H1 (cell line): Measurements from ENCODE around the gene PCDHGA1. TPM values are rescaled to one million over a fixed set of nuclear protein-coding genes. Genes with fewer than 3 reads are reported as not detected.

Source experiments
- CTCF ChIA-PET: fragments of 300-600 bp; sonication (Branson Sonifier 250); formaldehyde crosslinking; loops from one replicate; lab custom pipeline; 2021; ENCODE audit not compliant: partially characterized antibody; lab: Charles Lee
- POLR2A ChIA-PET: fragments of 300-600 bp; sonication (Branson Sonifier 250); formaldehyde crosslinking; loops from one replicate; lab custom pipeline; 2021; ENCODE audit warnings: inconsistent platforms; ENCODE audit not compliant: partially characterized antibody; lab: Charles Lee
- DNase-seq, 2 experiments: peaks; one replicate each; pipeline versions ENCODE4 v3.0.0 to v3.0.0-alpha.2; 2010 to 2022; ENCODE audit warnings: low spot score in 2 of 2, low read depth in 1 of 2, mixed read lengths in 1 of 2
- FAIRE-seq: peaks from 2 replicates; lab custom pipeline; 2011; peaks lifted over from hg19 to GRCh38; lab: Jason Lieb, UNC
- H2AFZ ChIP-seq: 2 replicates; pipeline ENCODE4 v1.8.1; 2012; ENCODE audit warnings: low read length, inconsistent platforms
- H2AK5ac ChIP-seq: 2 replicates; pipeline ENCODE4 v1.6.1; 2013; ENCODE audit warnings: low read depth, low read length
- H2BK120ac ChIP-seq: replicated peaks from 2 replicates; pipeline ENCODE3; 2013; ENCODE audit warnings: low read depth, low read length, inconsistent platforms
- H2BK12ac ChIP-seq: 2 replicates; pipeline ENCODE4 v1.6.1; 2013; ENCODE audit warnings: low read depth, low read length
- H2BK15ac ChIP-seq: 2 replicates; pipeline ENCODE4 v1.6.1; 2013; ENCODE audit warnings: low read length
- H2BK20ac ChIP-seq: 2 replicates; pipeline ENCODE4 v1.6.1; 2013; ENCODE audit warnings: low read length
- H2BK5ac ChIP-seq: 2 replicates; pipeline ENCODE4 v1.6.1; 2013; ENCODE audit warnings: low read depth, low read length
- H3K14ac ChIP-seq: 2 replicates; pipeline ENCODE4 v1.6.1; 2013; ENCODE audit warnings: inconsistent platforms; ENCODE audit not compliant: insufficient read length
- H3K18ac ChIP-seq: 2 replicates; pipeline ENCODE4 v1.6.1; 2013; ENCODE audit warnings: low read length; ENCODE audit errors: extremely low read depth
- H3K23ac ChIP-seq: 2 replicates; pipeline ENCODE4 v1.6.1; 2013; ENCODE audit warnings: inconsistent platforms; ENCODE audit not compliant: insufficient read length
- H3K23me2 ChIP-seq: 2 replicates; pipeline ENCODE4 v1.6.1; 2013; ENCODE audit warnings: low read depth, low read length
- H3K27ac ChIP-seq: 2 replicates; pipeline ENCODE4 v1.6.1; 2011; ENCODE audit warnings: low read depth, low read length, inconsistent platforms
- H3K27me3 ChIP-seq, 4 experiments: replicated peaks in 1 of 4; 1 replicate in 1 of 4; 2 replicates in 3 of 4; pipeline versions ENCODE4 v1.6.1 to v1.8.1; 2011 to 2013; ENCODE audit warnings: low read length in 3 of 4, mild to moderate bottlenecking in 3 of 4, inconsistent platforms in 2 of 4, mixed read lengths in 2 of 4, moderate library complexity in 1 of 4; ENCODE audit not compliant: control insufficient read depth in 3 of 4, insufficient read depth in 3 of 4; ENCODE audit errors: extremely low read depth in 1 of 4
- H3K36me3 ChIP-seq, 4 experiments: 2 replicates each; pipeline versions ENCODE4 v1.6.1 to v1.8.1; 2011 to 2013; ENCODE audit warnings: mild to moderate bottlenecking in 4 of 4, low read length in 3 of 4, moderate library complexity in 2 of 4, control low read depth in 1 of 4, inconsistent platforms in 1 of 4; ENCODE audit not compliant: insufficient read depth in 4 of 4, control insufficient read depth in 2 of 4
- H3K4ac ChIP-seq: replicated peaks from 2 replicates; pipeline ENCODE3; 2013; ENCODE audit warnings: low read length, low read depth, mixed read lengths, inconsistent platforms; ENCODE audit not compliant: insufficient read length
- H3K4me1 ChIP-seq, 4 experiments: replicated peaks in 1 of 4; 1 replicate in 1 of 4; 2 replicates in 3 of 4; pipeline versions ENCODE4 v1.6.1 to v1.8.1; 2011 to 2013; ENCODE audit warnings: low read length in 3 of 4, inconsistent platforms in 2 of 4, mixed read lengths in 1 of 4; ENCODE audit not compliant: insufficient read depth in 4 of 4, control insufficient read depth in 3 of 4
- H3K4me2 ChIP-seq, 2 experiments: 2 replicates each; pipeline versions ENCODE4 v1.6.1 to v1.8.1; 2011 to 2013; ENCODE audit warnings: low read depth in 2 of 2, low read length in 2 of 2, control low read depth in 1 of 2, inconsistent platforms in 1 of 2, mild to moderate bottlenecking in 1 of 2; ENCODE audit not compliant: insufficient read depth in 1 of 2
- H3K4me3 ChIP-seq, 4 experiments: fragments of 200-600, 300-600 bp in 1 of 4; sonication (generic), shearing (Covaris generic), sonication (Bioruptor Twin) in 1 of 4; 2 replicates each; pipeline versions ENCODE4 v1.5.1 to v1.8.1; 2011 to 2016; ENCODE audit warnings: low read length in 4 of 4, low read depth in 3 of 4, control low read depth in 2 of 4, inconsistent platforms in 2 of 4, mild to moderate bottlenecking in 2 of 4, mixed read lengths in 1 of 4, moderate library complexity in 1 of 4; ENCODE audit not compliant: insufficient read depth in 2 of 4; ENCODE audit errors: extremely low read depth in 1 of 4
- H3K56ac ChIP-seq: replicated peaks from 2 replicates; pipeline ENCODE3; 2013; ENCODE audit warnings: low read depth, mild to moderate bottlenecking, mixed read lengths, low read length, inconsistent platforms; ENCODE audit not compliant: insufficient read length
- H3K79me1 ChIP-seq: 2 replicates; pipeline ENCODE4 v1.6.1; 2013; ENCODE audit warnings: low read depth, low read length, control low read depth
- H3K79me2 ChIP-seq, 2 experiments: 2 replicates each; pipeline versions ENCODE4 v1.6.1 to v1.8.1; 2012 to 2013; ENCODE audit warnings: low read length in 2 of 2, mild to moderate bottlenecking in 2 of 2, inconsistent platforms in 1 of 2; ENCODE audit not compliant: insufficient read depth in 2 of 2, control insufficient read depth in 1 of 2
- H3K9ac ChIP-seq, 4 experiments: replicated peaks in 1 of 4; 1 replicate in 1 of 4; 2 replicates in 3 of 4; pipeline versions ENCODE4 v1.6.1 to v1.8.1; 2011 to 2013; ENCODE audit warnings: low read depth in 3 of 4, low read length in 3 of 4, control low read depth in 2 of 4, mild to moderate bottlenecking in 2 of 4, moderate library complexity in 2 of 4, inconsistent platforms in 1 of 4; ENCODE audit errors: extremely low read depth in 1 of 4
- H3K9me3 ChIP-seq, 2 experiments: 2 replicates each; pipeline versions ENCODE4 v1.6.1 to v1.8.1; 2012 to 2013; ENCODE audit warnings: mild to moderate bottlenecking in 2 of 2, moderate library complexity in 2 of 2, control low read depth in 1 of 2, inconsistent platforms in 1 of 2, low read depth in 1 of 2, low read length in 1 of 2, mixed read lengths in 1 of 2; ENCODE audit not compliant: insufficient read depth in 2 of 2
- H4K20me1 ChIP-seq, 2 experiments: replicated peaks in 1 of 2; 2 replicates each; pipeline versions ENCODE3 to v1.8.1; 2011 to 2013; ENCODE audit warnings: inconsistent platforms in 2 of 2, low read length in 2 of 2, mild to moderate bottlenecking in 1 of 2; ENCODE audit not compliant: insufficient read depth in 2 of 2, control insufficient read depth in 1 of 2
- H4K5ac ChIP-seq: 2 replicates; pipeline ENCODE4 v1.6.1; 2013; ENCODE audit warnings: low read length, low read depth, mixed read lengths, inconsistent platforms; ENCODE audit not compliant: insufficient read length
- H4K8ac ChIP-seq: 2 replicates; pipeline ENCODE4 v1.8.0; 2013; ENCODE audit warnings: mild to moderate bottlenecking, moderate library complexity, low read length, inconsistent platforms; ENCODE audit not compliant: insufficient read depth; ENCODE audit errors: extremely low read depth
- H4K91ac ChIP-seq: replicated peaks from 2 replicates; pipeline ENCODE3; 2013; ENCODE audit warnings: low read length, mixed read lengths, inconsistent platforms; ENCODE audit not compliant: insufficient read length
- CREB1 ChIP-seq: IDR thresholded peaks from 2 replicates; pipeline ENCODE4 v1.6.1; 2012; ENCODE audit warnings: inconsistent platforms
- HDAC2 ChIP-seq, 2 experiments: fragments of 300-600 bp in 1 of 2; sonication (generic) in 1 of 2; IDR thresholded peaks; 2 replicates each; pipeline ENCODE4 v1.6.1; 2011 to 2012; ENCODE audit warnings: low read depth in 2 of 2, low read length in 2 of 2, mild to moderate bottlenecking in 2 of 2, moderate library complexity in 2 of 2, borderline replicate concordance in 1 of 2, inconsistent platforms in 1 of 2
- HDAC6 ChIP-seq: IDR thresholded peaks from one replicate; pipeline ENCODE4 v1.7.1; 2012; ENCODE audit warnings: low read depth, mild to moderate bottlenecking, inconsistent platforms, low read length, moderate library complexity
- JUN ChIP-seq: IDR thresholded peaks from 2 replicates; pipeline ENCODE4 v1.6.1; 2011; ENCODE audit warnings: low read depth, mild to moderate bottlenecking, improper control_type of control experiment, low read length
- KDM4A ChIP-seq: IDR thresholded peaks from one replicate; pipeline ENCODE4 v1.7.1; 2012; ENCODE audit warnings: low read depth, mild to moderate bottlenecking, moderate library complexity, low read length, inconsistent platforms; ENCODE audit not compliant: severe bottlenecking
- POLR2AphosphoS5 ChIP-seq: IDR thresholded peaks from 2 replicates; pipeline ENCODE4 v1.6.1; 2011; ENCODE audit warnings: low read depth, low read length
- POU5F1 ChIP-seq: IDR thresholded peaks from 2 replicates; pipeline ENCODE4 v1.6.1; 2011; ENCODE audit warnings: low read depth, mild to moderate bottlenecking, low read length, moderate library complexity
- RXRA ChIP-seq: IDR thresholded peaks from 2 replicates; pipeline ENCODE4 v1.6.1; 2011; ENCODE audit warnings: low read depth, mild to moderate bottlenecking, low read length, moderate library complexity; ENCODE audit not compliant: insufficient read depth
- SAP30 ChIP-seq: fragments of 300-600 bp; sonication (generic); IDR thresholded peaks from 2 replicates; pipeline ENCODE4 v1.7.1; 2012; ENCODE audit warnings: low read length, moderate library complexity, mild to moderate bottlenecking, inconsistent platforms; ENCODE audit not compliant: insufficient read depth, insufficient replicate concordance
- SIX5 ChIP-seq: IDR thresholded peaks from 2 replicates; pipeline ENCODE4 v1.6.1; 2011; ENCODE audit warnings: mild to moderate bottlenecking, low read depth, low read length
- SUZ12 ChIP-seq: fragments of 200-600 bp; sonication (generic); IDR thresholded peaks from 2 replicates; pipeline ENCODE4 v1.6.1; 2012; ENCODE audit warnings: mild to moderate bottlenecking, inconsistent platforms, low read length, moderate library complexity, mixed read lengths
- TAF1 ChIP-seq: IDR thresholded peaks from 2 replicates; pipeline ENCODE4 v1.6.1; 2011; ENCODE audit warnings: mild to moderate bottlenecking, low read depth, low read length
- TAF7 ChIP-seq: optimal IDR thresholded peaks from 2 replicates; pipeline ENCODE3; 2011; ENCODE audit warnings: low read depth, mild to moderate bottlenecking, inconsistent platforms, low read length, moderate library complexity, borderline replicate concordance
- TBP ChIP-seq: IDR thresholded peaks from 2 replicates; pipeline ENCODE4 v1.6.1; 2011; ENCODE audit warnings: low read depth, low read length, improper control_type of control experiment
- TEAD4 ChIP-seq: IDR thresholded peaks from 2 replicates; pipeline ENCODE4 v1.6.1; 2012; ENCODE audit warnings: low read depth, low read length, inconsistent platforms, mixed read lengths
- polyA plus RNA-seq, 7 experiments: library from polyadenylated mRNA; depleted of rRNA in 3 of 7; stranded (reverse) in 5 of 7; unstranded in 2 of 7; fragments of >200 nt in 5 of 7; fragments of 200-250 nt in 2 of 7; gene quantifications; 1 replicate in 5 of 7; 2 replicates in 1 of 7; 4 replicates in 1 of 7; pipeline versions ENCODE4 v1.2.1 to v1.2.3, GENCODE V29; 2011 to 2013; ENCODE audit warnings: missing spikeins in 2 of 7, mixed read lengths in 2 of 7
- total RNA-seq: library from RNA; stranded (reverse); fragmentation: NEBNext Ultra II Directional; extraction: Animal tissue kit (Norgen Biotek cat#: 25700); gene quantifications from 2 replicates; pipeline ENCODE4 v1.2.1, GENCODE V29; 2021

PCDHGA1 gene
- total and polyA plus RNA-seq, 2 of the 8 experiments (the other 6 are each of a cell fraction or from before 2014, with no cell fraction given): 0.57 to 0.89 TPM

GRCh38 chr5:141479776-141480175 is 149.5 kb downstream of the PCDHGA1 start:
- ChIA-PET POLR2A (interaction anchor here (2.1 kb wide), 1 partner anchor 12 kb away, joined by 6 read pairs; no protein-coding TSS in a partner anchor), CTCF (interaction anchor here (0.6 to 8.3 kb wide), 9 partner anchors 10 to 201 kb away, joined by 3 to 164 read pairs (median 4); partner anchors contain the start of genes PCDHGB5 and PCDHGB7)
- no peak overlapping the region for H3K27ac ChIP-seq
- H3K23ac ChIP-seq: no peak overlapping the region
- H3K4me2 ChIP-seq: no peak overlapping the region
- no peak overlapping the region for H4K8ac ChIP-seq
- H3K18ac ChIP-seq: no peak overlapping the region
- no peak overlapping the region for H4K91ac ChIP-seq
- H3K9me3 ChIP-seq: no peaks in the 10 kb centered on the region
- H4K5ac ChIP-seq: no peak overlapping the region
- H2BK20ac ChIP-seq: no peak overlapping the region
- H3K4me1 ChIP-seq: peaks cover 5 to 17% (median 9%) of the 10 kb centered on the region in 4 experiments; a peak in 6 of 7 replicates
- H3K23me2 ChIP-seq: peaks cover 4% of the 10 kb centered on the region; the same call in 1 of the 2 replicates
- no peak overlapping the region for H2BK5ac ChIP-seq
- no peak for FAIRE-seq
- no peak overlapping the region for H2BK12ac ChIP-seq
- no peak overlapping the region for H2AK5ac ChIP-seq
- H3K56ac ChIP-seq: no peak overlapping the region
- no peaks in the 10 kb centered on the region for H3K79me1 ChIP-seq
- H3K36me3 ChIP-seq: no peaks in the 10 kb centered on the region
- H2BK15ac ChIP-seq: no peak overlapping the region
- DNase-seq: no peak
- peaks cover 11 to 24% (median 23%) of the 10 kb centered on the region in 4 experiments for H3K27me3 ChIP-seq
- no peak overlapping the region for H2AFZ ChIP-seq
- H3K4ac ChIP-seq: no peak overlapping the region
- H3K9ac ChIP-seq: no peak overlapping the region
- no peak overlapping the region for H3K4me3 ChIP-seq
- no peak overlapping the region for H2BK120ac ChIP-seq
- peaks cover 0 to 16% of the 10 kb centered on the region in 2 experiments for H4K20me1 ChIP-seq
- no peaks in the 10 kb centered on the region for H3K79me2 ChIP-seq
- H3K14ac ChIP-seq: no peak overlapping the region
- TF ChIP-seq POLR2AphosphoS5 (no peak), TEAD4 (no peak), SUZ12 (no peak), POU5F1 (no peak), HDAC6 (no peak), TBP (no peak), SIX5 (no peak), JUN (no peak), RXRA (no peak), TAF7 (no peak), TAF1 (no peak), HDAC2 (IDR thresholded peaks at IDR 0.05; ENCODE audit: borderline replicate concordance in 1 of 2, low read depth in 2 of 2, low read length in 2 of 2) (no peak), CREB1 (no peak), SAP30 (no peak), KDM4A (no peak)
